HG02943 (cell line): ENCODE results near the gene S100A13.
A peak's percentile ranks its signal among the peaks of the same experiment; 100 is the strongest.
"Not testable (repeated sequence)": the region's sequence is repeated elsewhere in the genome, so short reads cannot be mapped to it uniquely, and the experiment has no call there.

Experiments
- ATAC-seq: cut with Tn5 transposase; IDR thresholded peaks from one replicate; pipeline ENCODE4 v1.9.1; 2021; ENCODE audit warnings: mild to moderate bottlenecking, low read depth, moderate library complexity; ENCODE audit not compliant: unreplicated experiment

Gene S100A13

GRCh38 chr1:153649137-153649862 is 22.0 kb upstream of the S100A13 start:
- ATAC-seq = no peak

- ATAC-seq = no peak
Measured at GRCh38 chr1:153648000-153648643, 20.8 kb upstream of the S100A13 start.

DNA sequence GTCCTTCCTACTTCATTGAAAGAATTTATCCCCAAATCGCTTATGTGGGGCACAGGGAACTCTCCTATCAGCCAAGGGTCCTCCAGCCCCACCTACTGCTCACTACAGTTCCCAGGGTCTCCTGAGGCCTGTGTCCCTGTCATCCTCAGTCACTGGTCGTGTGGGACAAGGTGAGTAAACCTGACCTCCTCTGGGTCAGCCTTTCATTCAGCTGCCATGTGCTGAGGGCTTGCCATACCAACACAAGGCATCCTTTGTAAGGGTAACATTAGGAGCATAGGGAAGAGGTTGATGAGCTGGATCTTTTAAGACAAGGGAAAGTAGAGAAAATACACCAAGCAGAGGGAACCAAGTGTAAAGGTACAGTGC is 20.0 kb upstream of the S100A13 start:
- ATAC-seq = no peak

GRCh38 chr1:153646672-153647345 is 19.5 kb upstream of the S100A13 start:
- no peak for ATAC-seq

- no peak for ATAC-seq
Measured at GRCh38 chr1:153643816-153644215, 16.5 kb upstream of the S100A13 start.

DNA sequence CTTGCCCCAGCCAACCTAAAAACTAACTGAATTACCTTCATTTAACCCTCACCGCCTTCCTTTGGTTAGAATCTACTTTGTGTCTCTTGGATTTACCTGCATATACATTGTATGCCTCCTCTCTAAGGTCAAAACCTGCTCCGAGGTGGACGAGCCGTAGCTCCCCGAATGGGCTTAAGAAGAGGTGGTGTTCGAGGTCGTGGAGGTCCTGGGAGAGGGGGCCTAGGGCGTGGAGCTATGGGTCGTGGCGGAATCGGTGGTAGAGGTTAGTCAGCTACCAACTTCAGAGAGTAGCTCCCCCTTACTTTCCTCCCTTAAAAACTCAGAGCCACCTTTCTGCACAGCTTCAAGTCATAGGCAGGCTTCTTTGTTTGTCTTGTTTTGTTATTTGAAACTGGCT is 15.8 kb upstream of the S100A13 start:
- ATAC-seq = no peak

DNA sequence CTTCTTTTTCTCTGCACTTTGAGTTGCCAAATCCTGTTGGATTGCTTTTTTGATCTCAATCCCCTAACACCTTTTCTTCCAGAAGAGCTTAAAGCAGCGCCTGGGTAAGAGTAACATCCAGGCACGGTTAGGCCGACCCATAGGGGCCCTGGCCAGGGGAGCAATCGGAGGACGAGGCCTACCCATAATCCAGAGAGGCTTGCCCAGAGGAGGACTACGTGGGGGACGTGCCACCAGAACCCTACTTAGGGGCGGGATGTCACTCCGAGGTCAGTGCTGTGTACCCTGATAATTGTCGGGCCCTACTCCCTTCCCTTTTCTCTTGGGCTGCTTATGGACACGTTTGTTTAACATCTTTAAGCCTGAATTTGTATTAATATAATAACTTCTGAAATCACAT is 14.9 kb upstream of the S100A13 start:
- ATAC-seq = no peak

DNA sequence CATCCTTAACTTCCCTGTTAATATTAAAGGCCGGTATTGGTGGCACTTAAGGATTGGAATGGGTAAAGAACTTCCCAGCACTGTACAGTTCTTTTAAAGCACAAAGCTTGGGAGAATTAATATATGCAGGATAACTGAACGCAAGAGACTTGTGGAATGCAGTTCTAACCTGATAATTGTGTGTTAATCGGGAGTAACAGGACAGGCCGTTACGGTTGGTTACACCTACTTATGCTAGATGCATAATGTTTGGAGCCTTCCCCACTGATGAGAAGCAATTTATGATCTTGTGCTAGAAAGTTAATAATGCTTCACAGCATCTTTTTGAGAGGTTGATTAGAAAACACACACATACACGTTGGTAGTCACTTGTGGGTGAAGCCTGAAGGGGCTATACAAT is 13.6 kb upstream of the S100A13 start:
- ATAC-seq = no peak

DNA sequence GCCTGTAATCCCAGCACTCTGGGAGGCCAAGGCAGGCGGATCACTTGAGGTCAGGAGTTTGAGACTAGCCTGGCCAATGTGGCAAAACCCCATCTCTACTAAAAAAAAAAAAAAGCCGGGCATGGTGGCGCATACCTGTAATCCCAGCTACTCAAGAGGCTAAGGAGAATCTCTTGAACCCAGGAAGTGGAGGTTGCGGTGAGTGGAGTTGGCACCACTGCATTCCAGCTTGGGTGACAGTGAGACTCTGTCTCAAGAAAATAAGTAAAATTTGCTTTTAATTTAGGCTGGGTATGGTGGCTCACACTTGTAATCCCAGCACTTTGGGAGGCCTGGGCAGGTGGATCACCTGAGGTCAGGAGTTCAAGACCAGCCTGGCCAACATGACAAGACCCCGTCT is 12.9 kb upstream of the S100A13 start:
- not testable (repeated sequence) for ATAC-seq

DNA sequence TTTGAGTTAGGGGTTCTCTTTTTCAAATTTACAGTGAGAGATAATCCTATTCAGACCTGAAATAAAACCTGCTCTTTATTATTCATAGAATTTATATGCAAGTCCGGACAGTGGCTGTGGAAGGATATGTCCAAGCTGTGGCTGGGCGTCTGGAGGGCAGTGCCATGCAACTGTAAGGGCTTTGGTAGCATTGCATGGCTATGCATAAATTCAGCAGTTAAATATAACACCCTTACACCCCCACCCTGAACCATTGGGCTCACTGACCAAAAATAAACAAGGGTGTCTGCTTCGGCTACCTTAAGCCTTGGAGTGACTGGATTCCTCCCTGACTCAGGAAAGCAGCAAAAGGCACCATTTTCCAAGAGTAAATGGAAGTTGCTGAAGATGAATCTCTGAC is 12.0 kb upstream of the S100A13 start:
- no peak for ATAC-seq

DNA sequence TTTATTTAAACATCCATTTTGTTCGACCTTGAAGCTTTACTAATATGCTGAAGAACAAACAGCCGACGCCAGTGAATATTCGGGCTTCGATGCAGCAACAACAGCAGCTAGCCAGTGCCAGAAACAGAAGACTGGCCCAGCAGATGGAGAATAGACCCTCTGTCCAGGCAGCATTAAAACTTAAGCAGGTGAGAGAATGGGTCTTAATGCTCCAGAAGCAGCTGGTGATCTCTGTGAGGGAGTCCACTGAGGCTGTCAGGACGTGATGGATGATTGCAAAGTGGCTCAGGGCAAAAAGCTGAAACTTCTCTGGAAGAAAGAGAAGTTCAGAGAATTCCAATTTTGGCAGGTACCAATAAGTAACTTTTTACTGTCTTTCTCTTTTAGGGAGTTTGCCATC is 11.0 kb upstream of the S100A13 start:
- no peak for ATAC-seq

DNA sequence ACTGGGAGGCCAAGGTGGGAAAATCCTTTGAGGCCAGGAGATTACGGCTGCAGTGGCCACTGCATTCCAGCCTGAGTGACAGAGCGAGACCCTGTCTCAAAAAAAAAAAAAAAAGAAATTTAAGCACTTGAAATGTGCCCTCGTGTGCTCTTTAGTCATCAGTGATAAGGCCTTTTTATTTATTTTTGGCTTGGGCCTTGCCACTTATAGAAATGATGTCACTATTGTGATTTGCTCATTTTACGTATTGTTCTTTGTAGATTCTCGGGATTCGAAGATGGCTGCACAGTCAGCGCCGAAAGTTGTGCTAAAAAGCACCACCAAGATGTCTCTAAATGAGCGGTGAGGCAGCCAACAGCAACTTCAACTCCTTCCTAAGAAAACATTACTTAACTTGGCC is 9.0 kb upstream of the S100A13 start:
- ATAC-seq = no peak

DNA sequence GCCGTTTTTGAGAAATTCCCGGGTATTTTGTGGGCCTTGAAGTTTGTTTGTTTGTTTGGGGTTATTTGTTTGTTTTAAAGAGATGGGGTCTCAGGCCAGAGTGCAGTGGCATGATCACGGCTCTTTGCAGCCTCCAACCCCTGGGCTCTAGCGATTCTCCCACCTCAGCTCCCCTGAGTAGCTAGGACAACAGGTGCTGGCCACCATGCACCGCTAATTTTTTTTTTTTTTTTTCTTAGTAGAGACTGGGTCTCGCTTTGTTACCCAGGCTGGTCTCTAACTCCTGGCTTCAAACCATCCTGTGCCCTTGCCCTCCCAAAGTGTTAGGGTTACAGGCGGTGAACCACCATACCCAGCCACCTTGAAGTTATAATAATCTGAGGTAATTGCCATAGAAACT is 8.6 kb upstream of the S100A13 start:
- ATAC-seq = no peak

DNA sequence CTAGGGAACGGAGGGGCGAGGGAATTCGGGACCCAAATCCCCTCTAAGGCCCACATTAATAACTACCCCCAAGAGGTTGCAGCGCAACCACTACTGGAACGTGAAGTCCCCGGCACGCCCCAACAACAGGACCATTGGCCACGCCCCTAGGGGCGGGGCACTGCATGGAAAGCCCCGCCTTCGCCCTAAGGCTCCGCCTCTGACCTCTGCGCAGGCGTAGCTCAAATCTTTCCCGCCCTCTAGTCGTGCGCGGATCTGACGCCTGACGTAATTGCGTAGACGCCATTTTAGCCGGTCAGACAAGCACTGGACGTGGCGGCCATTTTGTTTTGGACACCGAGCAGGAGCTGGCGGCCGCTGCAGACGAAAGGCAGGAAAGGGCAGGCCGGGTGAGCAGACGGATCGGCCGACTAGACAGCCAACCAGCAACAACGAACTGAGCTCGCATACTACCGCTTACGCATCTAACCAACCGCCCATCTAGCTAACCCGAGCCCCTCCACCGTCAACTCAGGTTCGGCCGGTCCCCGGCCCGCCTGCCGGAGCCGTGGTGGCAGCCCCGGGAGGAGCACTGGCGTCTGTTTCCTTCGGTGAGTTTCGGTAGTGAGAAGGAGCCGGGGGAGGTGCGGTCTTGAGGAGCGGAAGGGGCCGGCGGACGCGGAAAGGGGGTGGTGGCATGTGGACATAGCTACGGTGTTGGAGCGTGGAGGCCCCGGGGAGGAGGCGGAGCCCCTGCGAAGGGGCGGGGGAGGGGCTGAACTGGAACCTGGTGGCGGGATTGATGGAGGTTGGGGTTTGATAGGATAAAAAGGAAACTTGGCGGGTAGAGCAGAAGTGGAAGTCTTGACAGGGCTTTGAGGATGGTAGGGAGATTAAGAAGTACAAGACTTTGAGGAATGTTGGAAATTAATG is 6.7 kb upstream of the S100A13 start, which contains the start of gene CHTOP:
CHTOP (plus strand) TSS at position 313 of the 912 bp plus-strand sequence. CDS start 2,523 bp downstream, outside the sequence.
- peak; percentile 78 for ATAC-seq

- no peak for ATAC-seq
Measured at GRCh38 chr1:153633161-153633753, 6.0 kb upstream of the S100A13 start.

GRCh38 chr1:153631047-153632022 is 4.0 kb upstream of the S100A13 start:
- no peak for ATAC-seq

DNA sequence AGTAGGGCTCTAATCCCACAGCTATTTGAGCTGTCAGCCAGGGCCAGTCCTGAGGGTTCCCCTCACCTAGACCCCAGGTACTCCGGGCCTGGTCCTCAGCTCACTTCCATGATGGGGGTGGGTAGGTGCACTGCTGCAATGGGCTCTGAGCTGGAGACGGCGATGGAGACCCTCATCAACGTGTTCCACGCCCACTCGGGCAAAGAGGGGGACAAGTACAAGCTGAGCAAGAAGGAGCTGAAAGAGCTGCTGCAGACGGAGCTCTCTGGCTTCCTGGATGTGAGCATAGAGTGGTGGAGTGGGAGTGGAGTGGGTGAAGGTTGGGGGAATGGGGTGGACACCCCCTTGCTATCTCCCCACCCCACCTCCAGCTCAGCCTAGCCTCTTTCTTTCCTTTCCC is 3.1 kb upstream of the S100A13 start:
- no peak for ATAC-seq

- ATAC-seq = no peak
Measured at GRCh38 chr1:153629971-153630370, 2.7 kb upstream of the S100A13 start.

- no peak for ATAC-seq
Measured at GRCh38 chr1:153629343-153629665, 2.0 kb upstream of the S100A13 start.
